HG03378 (cell line): ENCODE measurements around the gene ZNF668.
A peak's percentile ranks its signal among the peaks of the same experiment; 100 is the strongest.

Source experiments
- ATAC-seq: cut with Tn5 transposase; IDR thresholded peaks from one replicate; pipeline ENCODE4 v1.9.1; 2021; ENCODE audit warnings: mild to moderate bottlenecking, moderate library complexity; ENCODE audit not compliant: unreplicated experiment

Gene ZNF668

GRCh38 chr16:31073970-31074813 is at the start of gene ZNF668, which contains the start of gene ZNF646:
Gene ZNF668, minus strand, starts transcription at chr16:31074240. Its CDS starts 9,781 bp downstream, at chr16:31064459.
Gene ZNF646, plus strand, starts transcription at chr16:31074422. Its CDS starts 1,903 bp downstream, at chr16:31076325.
- peak; percentile 57 for ATAC-seq

GRCh38 chr16:31120129-31120528 is 46.1 kb upstream of the ZNF668 start:
- no peak for ATAC-seq

DNA sequence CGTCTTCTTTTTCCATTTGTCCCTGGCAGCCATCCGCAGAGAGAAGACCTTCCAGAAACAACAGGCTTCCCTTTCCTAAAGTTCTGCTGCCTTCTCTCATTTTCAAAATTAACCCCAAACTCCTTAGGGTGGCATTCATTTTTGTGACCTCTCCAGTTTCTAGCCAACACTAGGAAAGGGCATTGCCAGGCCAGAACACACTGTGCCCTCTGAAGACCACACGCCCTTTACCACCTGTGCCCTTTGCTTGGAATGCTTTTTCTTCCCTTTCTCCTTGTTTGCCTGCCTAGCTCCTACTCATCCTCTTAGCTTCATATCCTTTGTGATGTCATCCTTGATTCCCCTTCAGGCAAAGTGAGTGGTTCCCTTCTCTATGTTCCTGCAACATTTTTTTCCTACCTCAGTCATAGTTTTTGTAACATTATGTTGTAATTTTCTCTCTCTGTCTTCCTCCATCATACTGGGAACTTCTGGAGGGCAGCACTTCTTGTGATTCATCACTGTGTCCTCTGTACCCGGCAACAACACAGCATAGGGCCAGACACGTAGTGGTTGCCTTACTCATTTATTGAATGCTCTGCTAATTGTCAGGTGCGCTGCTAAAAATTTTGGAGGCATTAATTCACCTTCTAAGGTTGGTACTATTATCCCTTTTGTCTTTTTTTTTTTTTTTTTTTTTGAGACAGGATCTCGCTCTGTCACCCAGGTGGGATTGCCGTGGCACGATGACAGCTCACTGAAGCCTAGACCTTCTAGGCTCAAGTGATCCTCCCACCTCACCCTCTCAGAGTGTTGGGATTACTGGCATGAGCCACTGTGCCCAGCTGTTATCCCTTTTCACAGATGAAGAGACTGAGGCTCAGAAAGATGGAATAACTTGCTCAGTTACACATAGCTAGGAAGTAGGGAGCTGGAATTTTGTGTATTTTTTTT is 44.4 kb upstream of the ZNF668 start:
- ATAC-seq: no peak

DNA sequence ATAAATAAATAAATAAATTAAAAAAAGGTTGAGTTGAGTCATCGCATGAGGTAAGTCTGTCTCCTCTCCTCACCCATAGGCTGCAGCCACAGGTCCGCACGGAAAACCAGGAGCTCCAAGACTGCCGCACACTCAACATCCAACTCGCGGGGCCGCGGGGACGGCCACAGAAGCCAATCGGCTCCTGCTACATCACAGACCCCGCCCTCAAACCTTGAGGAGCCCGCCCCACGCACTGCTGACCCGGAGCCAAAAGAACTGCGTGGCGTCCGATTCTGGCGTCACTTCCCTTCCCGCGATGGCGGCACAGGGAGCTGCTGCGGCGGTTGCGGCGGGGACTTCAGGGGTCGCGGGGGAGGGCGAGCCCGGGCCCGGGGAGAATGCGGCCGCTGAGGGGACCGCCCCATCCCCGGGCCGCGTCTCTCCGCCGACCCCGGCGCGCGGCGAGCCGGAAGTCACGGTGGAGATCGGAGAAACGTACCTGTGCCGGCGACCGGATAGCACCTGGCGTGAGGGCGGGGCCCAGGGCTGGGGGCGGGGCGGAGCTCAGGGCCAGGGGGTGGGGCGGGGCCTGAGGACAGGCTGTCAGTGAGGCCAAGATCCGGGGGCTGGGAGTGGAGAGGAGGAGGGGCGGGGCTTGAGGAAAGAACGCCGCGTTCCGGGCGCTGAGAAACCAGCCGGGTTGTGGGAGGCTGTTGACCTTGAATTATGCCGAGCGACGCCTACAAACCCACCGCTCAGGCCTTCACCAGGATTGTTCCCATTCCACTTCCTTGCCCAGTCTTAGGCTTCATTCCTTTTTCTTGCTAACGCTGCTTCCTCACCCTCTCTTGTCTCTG is 43.6 kb upstream of the ZNF668 start, which contains the start of gene KAT8:
Gene KAT8, plus strand, starts transcription at position 281 of the 839 bp plus-strand sequence. Its CDS starts 18 bp downstream, at position 299.
- peak; percentile 73 for ATAC-seq

GRCh38 chr16:31114468-31114867 is 40.4 kb upstream of the ZNF668 start:
- no peak for ATAC-seq

DNA sequence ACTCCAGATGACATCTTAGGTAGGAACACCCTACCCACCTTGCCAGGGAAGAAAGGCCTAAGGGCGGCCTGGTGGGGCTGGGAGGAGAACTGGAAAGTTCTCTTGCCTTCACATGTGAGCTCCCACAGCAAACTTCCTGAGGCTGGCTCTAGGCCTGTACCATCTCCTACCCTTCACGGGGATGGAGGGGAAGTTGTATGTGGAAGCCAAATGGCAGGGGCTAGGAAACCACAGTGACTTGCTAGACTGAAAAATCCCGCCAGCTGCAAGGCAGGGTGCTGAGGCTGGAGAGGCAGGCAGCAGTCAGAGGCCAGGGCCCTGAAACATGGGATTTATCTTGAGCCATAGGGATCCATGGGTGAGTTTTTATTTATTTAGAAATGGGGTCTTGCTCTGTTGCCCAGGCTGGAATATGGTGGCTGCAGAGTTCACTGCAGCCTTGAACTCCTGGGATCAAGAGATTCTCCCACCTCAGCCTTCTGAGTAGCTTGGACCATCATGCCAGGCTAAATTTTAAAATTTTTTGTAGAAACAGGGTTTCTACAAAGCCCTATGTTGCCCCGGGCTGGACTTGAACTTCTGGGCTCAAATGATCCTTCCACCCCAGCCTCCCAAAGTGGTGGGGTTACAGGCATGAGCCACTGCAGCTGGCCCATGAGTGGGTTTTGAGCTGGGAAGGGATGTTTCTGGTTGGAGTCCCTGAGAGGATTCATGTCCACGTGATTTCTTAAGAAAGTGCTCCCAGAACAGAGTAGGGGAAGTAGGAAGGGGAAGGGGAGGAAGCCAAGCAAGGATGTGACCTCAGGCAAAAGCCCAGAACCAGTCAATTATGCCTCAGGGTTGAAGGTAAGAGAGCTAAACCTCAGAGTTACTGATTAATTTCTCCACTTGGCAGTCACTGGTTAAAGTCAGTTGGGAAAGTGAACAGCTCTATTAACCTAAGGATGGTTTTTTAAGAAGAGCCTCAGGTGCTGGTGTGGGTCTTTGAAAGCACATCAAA is 39.4 kb upstream of the ZNF668 start:
- no peak for ATAC-seq

DNA sequence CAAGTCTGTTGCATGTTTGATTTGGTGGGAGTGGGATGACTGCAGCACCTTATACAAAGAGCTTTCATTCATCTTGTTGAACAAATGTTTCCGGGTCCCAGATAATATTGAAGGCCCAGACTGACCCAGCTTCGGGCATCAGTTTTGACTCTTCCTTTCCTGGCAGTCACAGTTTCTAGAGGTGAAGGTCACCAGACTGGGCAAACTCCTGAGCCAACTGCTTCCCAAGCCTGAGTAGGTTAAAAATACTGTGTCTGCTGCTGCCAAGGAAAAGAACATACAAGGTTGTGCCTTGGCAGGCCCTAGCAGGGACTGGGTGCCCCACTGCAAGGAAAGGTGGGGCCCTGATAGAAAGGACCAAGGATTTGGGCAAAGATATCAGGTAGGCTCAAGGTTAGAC is 38.7 kb upstream of the ZNF668 start:
- ATAC-seq: no peak

GRCh38 chr16:31111881-31112466 is 37.9 kb upstream of the ZNF668 start:
- no peak for ATAC-seq

- no peak for ATAC-seq
These were observed 36.3 kb upstream of the ZNF668 start for GRCh38 chr16:31110106-31111034.

GRCh38 chr16:31109622-31110021 is 35.6 kb upstream of the ZNF668 start:
- no peak for ATAC-seq

DNA sequence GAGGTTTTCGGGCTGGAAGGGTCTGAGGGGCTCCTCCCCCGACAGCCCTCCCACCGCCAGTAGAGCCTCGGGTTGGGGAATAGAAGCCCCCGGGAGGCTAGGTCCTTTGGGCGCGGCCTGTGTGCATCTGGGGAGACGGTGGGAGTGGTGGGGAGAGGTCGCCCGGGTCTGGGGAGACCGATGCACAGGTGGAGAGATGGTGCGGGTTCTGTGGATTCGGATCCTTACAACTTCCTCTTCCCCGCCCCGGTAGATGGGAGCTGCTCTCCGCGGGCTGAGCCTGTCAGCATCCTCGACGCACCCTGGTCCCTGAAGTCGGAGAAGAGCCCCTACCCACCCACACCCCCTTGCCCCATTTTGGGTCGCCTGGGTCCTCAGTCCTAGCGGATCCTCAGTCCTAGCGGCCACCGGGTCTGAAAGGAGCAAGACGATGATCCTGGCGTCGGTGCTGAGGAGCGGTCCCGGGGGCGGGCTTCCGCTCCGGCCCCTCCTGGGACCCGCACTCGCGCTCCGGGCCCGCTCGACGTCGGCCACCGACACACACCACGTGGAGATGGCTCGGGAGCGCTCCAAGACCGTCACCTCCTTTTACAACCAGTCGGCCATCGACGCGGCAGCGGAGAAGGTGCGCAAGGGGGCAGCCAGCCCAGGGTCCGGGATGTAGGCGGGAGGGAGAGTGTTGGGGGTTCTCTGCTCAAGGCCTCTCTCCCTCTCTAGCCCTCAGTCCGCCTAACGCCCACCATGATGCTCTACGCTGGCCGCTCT is 34.9 kb upstream of the ZNF668 start:
- no peak for ATAC-seq

DNA sequence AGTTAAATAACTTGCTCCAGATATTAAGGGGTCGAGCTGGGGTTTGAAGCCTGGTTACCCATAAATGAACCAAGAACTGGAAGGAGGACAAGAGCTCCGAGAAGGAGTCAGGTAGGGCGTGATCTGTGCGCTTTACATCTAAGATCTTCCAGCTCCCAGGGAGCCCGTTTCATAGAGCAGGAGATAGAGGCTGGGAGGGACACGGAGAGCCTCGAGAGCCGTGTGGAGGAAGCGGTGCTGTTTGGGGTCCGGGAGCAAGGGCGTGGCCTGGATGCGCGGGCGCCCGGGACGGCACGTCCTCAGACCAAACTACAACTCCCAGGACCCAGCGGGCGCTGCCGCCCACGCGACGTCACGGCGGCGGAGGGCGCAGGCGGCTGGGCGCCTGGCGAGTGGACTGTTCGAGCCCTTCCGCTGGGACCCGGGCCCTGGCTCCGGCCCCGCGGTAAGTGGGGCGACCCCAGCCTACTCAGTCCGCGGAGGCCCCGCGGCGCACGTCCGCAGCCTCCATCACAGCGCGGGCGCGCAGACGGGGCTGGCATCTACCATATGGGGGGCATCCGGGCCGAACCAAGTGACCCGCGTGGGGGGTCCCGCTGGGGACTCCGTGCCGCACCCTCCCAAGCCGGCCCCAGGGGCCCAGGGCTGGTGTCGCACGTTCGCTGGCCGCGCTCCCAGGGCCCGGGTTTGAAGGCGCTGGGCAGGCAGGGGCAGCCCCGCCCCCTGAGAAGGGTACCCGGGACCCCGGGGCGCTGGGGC is 34.2 kb upstream of the ZNF668 start, which contains the start of gene BCKDK:
Gene BCKDK, plus strand, starts transcription at position 352 of the 759 bp plus-strand sequence. CDS start 838 bp downstream, outside the sequence.
- ATAC-seq: peak; percentile 60

DNA sequence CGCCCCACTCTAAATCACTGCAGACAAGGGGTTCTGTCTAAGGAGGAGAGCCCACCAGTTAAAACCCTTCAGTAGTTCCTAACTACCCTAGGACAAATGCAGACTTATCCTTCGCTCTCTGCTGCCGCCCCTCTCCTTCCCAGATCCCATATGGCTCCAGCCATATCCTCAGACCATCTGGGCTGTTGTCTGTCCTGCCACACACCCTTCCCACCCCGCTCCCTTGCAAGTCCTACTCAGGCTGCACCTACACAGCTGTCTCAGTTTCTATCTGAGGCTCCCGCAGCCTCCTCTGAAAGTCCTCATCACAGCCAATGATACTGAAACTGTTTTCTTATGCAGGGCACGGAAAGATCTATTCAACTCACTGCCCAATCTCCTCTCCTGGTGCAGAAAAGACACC is 33.4 kb upstream of the ZNF668 start:
- ATAC-seq: peak; percentile 60

GRCh38 chr16:31106509-31107464 is 32.7 kb upstream of the ZNF668 start:
- no peak for ATAC-seq

- ATAC-seq: peak; percentile 46
These were observed 31.7 kb upstream of the ZNF668 start for GRCh38 chr16:31105677-31106213.
